GM23338 (cell line): ENCODE results near the gene NKAIN2. TPM values are rescaled to one million over a fixed set of nuclear protein-coding genes. Genes with fewer than 3 reads are reported as not detected.

Source experiments
- ATAC-seq: fragments of 200-7000 bp; cut with Tn5 transposase; 3 replicates; pipeline ENCODE4 v1.9.1; 2020
- DNase-seq: peaks from one replicate; pipeline ENCODE4 v3.0.0-alpha.2; 2015; ENCODE audit warnings: low spot score
- H2AFZ ChIP-seq: fragments of 200-600 bp; sonication (generic); 2 replicates; pipeline ENCODE4 v1.8.0; 2016; ENCODE audit warnings: antibody characterized with exemption, mild to moderate bottlenecking, moderate library complexity
- H3F3A ChIP-seq: fragments of 200-600 bp; sonication (generic); replicated peaks from 2 replicates; pipeline ENCODE4 v1.8.0; 2017; ENCODE audit warnings: antibody characterized with exemption, mixed run types, low read depth
- H3K27ac ChIP-seq: fragments of 200-600 bp; sonication (generic); 2 replicates; pipeline ENCODE4 v1.6.1; 2016; ENCODE audit warnings: low read depth
- H3K27me3 ChIP-seq: fragments of 200-600 bp; sonication (generic); 2 replicates; pipeline ENCODE4 v1.8.0; 2016; ENCODE audit warnings: mild to moderate bottlenecking, mixed run types, moderate library complexity; ENCODE audit not compliant: insufficient read depth
- H3K36me3 ChIP-seq: fragments of 200-600 bp; sonication (generic); 2 replicates; pipeline ENCODE4 v1.8.0; 2016; ENCODE audit warnings: mild to moderate bottlenecking; ENCODE audit not compliant: insufficient read depth
- H3K4me1 ChIP-seq: fragments of 200-600 bp; sonication (generic); 2 replicates; pipeline ENCODE4 v1.8.0; 2016; ENCODE audit warnings: mild to moderate bottlenecking, moderate library complexity; ENCODE audit not compliant: insufficient read depth
- H3K4me2 ChIP-seq: fragments of 200-600 bp; sonication (generic); 2 replicates; pipeline ENCODE4 v1.7.1; 2017; ENCODE audit warnings: mixed run types
- H3K4me3 ChIP-seq: fragments of 200-600 bp; sonication (generic); 2 replicates; pipeline ENCODE4 v1.6.1; 2016; ENCODE audit warnings: mixed run types
- H3K79me2 ChIP-seq: fragments of 200-600 bp; sonication (generic); replicated peaks from 2 replicates; pipeline ENCODE4 v1.8.0; 2017; ENCODE audit warnings: mild to moderate bottlenecking; ENCODE audit not compliant: insufficient read depth
- H3K9me2 ChIP-seq: fragments of 200-600 bp; sonication (generic); 2 replicates; pipeline ENCODE4 v1.8.0; 2017; ENCODE audit not compliant: insufficient read depth
- H4K20me1 ChIP-seq: fragments of 200-600 bp; sonication (generic); replicated peaks from 2 replicates; pipeline ENCODE4 v1.8.0; 2017; ENCODE audit warnings: mild to moderate bottlenecking; ENCODE audit not compliant: insufficient read depth
- H3K27ac Mint-ChIP-seq: 2 replicates; pipeline ENCODE4 v1.8.0; 2020; ENCODE audit warnings: inconsistent platforms, mild to moderate bottlenecking, moderate library complexity, mixed read lengths
- H3K27me3 Mint-ChIP-seq: 3 replicates; pipeline ENCODE4 v1.8.0; 2022; ENCODE audit warnings: low read depth, mild to moderate bottlenecking, moderate library complexity, mixed read lengths, inconsistent platforms; ENCODE audit not compliant: insufficient read depth, poor library complexity
- H3K36me3 Mint-ChIP-seq: 3 replicates; pipeline ENCODE4 v1.8.0; 2021; ENCODE audit warnings: low read depth, mild to moderate bottlenecking, inconsistent platforms, moderate library complexity, mixed read lengths
- H3K4me1 Mint-ChIP-seq: 3 replicates; pipeline ENCODE4 v1.8.0; 2020; ENCODE audit warnings: mild to moderate bottlenecking, inconsistent platforms, mixed read lengths
- H3K4me3 Mint-ChIP-seq: 3 replicates; pipeline ENCODE4 v1.8.0; 2021; ENCODE audit warnings: moderate library complexity, mild to moderate bottlenecking, inconsistent platforms, mixed read lengths
- H3K9me3 Mint-ChIP-seq: 3 replicates; pipeline ENCODE4 v1.8.0; 2020; ENCODE audit warnings: moderate library complexity, mild to moderate bottlenecking, inconsistent platforms, mixed read lengths
- EZH2phosphoT487 ChIP-seq: fragments of 200-600 bp; sonication (generic); IDR thresholded peaks from one replicate; pipeline ENCODE4 v1.8.1; 2018; ENCODE audit warnings: antibody characterized with exemption; ENCODE audit not compliant: unreplicated experiment
- ZNF114 ChIP-seq: fragments of 250-450 bp; sonication (Bioruptor Pico); IDR thresholded peaks from 2 replicates; pipeline ENCODE4 v1.5.0; 2020; ENCODE audit warnings: mild to moderate bottlenecking, moderate library complexity
- ZNF331 ChIP-seq: fragments of 250-450 bp; sonication (Bioruptor Pico); IDR thresholded peaks from 2 replicates; pipeline ENCODE4 v1.5.0; 2020; ENCODE audit warnings: low read depth, mild to moderate bottlenecking, moderate library complexity
- polyA plus RNA-seq: library from polyadenylated mRNA; unstranded; fragments of >200 nt; fragmentation: Nextera tagmentation; extraction: Ambion mirVana; gene quantifications from 2 replicates; pipeline ENCODE4 v1.2.1, GENCODE V29; 2016
- total RNA-seq: library from RNA; depleted of rRNA; stranded (reverse); fragments of >200 nt; shearing (Covaris generic); gene quantifications from 2 replicates; pipeline ENCODE4 v1.2.3, GENCODE V29; 2014
- TF ChIP-seq, protein P1 (sequence below): fragments of 250-450 bp; sonication (Bioruptor Pico); IDR thresholded peaks from 2 replicates; pipeline ENCODE4 v1.5.0; 2020; ENCODE audit warnings: mild to moderate bottlenecking, moderate library complexity

Gene NKAIN2
- total and polyA plus RNA-seq, 2 experiments from 2014 or later: 0.39 to 1.1 TPM

DNA sequence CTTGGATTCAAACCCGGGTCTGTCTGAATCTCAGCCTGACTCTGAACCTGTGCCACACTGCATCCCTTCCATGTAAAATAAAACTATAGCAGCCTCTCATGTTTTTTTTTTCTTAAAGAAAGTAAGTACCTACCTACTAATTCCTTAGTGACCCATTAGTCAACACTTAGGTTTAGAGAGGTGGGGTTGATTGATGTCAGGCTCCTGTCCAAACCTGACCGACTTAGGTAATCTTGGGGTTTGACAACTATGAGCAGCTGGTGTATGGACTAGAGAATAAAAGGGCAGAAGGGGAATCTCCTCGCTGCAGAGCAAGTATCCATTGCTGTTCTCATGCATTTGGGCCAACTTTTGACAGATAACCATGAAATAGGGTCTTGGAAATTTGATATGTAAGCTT is 6.5 kb downstream of the NKAIN2 start:
- DNase-seq: no peak
- Mint-ChIP-seq H3K9me3 (no peaks in the 10 kb centered on the region), H3K36me3 (no peaks in the 10 kb centered on the region), H3K4me1 (peaks cover 9% of the 10 kb centered on the region; the same call in 1 of the 3 replicates), H3K27ac (no peak overlapping the region), H3K27me3 (peaks cover 3% of the 10 kb centered on the region), H3K4me3 (no peak overlapping the region)
- no peak overlapping the region for H2AFZ ChIP-seq
- peaks cover 17% of the 10 kb centered on the region for H3K27me3 ChIP-seq
- no peak for ATAC-seq
- no peak overlapping the region for H3K27ac ChIP-seq
- no peaks in the 10 kb centered on the region for H3K36me3 ChIP-seq
- H3K4me2 ChIP-seq: no peak overlapping the region
- no peaks in the 10 kb centered on the region for H3K79me2 ChIP-seq
- no peak for TF ChIP-seq EZH2phosphoT487
- H3K4me3 ChIP-seq: no peak overlapping the region
- H3F3A ChIP-seq: no peaks in the 10 kb centered on the region
- H4K20me1 ChIP-seq: no peaks in the 10 kb centered on the region
- no peaks in the 10 kb centered on the region for H3K9me2 ChIP-seq
- no peaks in the 10 kb centered on the region; the same call in 1 of the 2 replicates for H3K4me1 ChIP-seq

DNA sequence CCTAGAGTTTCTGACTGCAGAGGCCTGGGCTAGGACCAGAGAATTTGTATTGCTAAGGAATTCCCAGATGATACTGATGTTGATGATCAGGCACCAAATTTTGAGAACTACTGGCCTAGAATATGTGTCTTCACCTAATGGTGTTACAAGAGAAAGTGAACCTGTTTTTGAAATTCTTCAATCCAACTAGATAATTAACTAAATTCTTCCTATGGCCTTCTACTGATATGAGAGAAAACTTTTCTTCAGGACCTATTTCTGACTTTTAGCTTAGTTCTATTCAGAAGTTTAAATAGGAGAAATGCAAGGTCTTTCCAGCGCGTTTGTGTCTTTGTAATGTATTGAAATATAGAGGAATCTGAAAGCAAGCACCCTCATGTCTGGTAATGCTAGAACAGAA is 7.3 kb downstream of the NKAIN2 start:
- Histone ChIP-seq H3K36me3 (no peaks in the 10 kb centered on the region), H2AFZ (no peak overlapping the region), H4K20me1 (no peaks in the 10 kb centered on the region), H3K4me2 (no peak overlapping the region), H3F3A (no peaks in the 10 kb centered on the region), H3K27me3 (peaks cover 9% of the 10 kb centered on the region), H3K79me2 (no peaks in the 10 kb centered on the region), H3K9me2 (no peaks in the 10 kb centered on the region), H3K4me3 (no peak overlapping the region), H3K4me1 (no peaks in the 10 kb centered on the region; the same call in 1 of the 2 replicates), H3K27ac (no peak overlapping the region)
- Mint-ChIP-seq H3K27me3 (no peaks in the 10 kb centered on the region), H3K27ac (no peak overlapping the region), H3K4me1 (peaks cover 9% of the 10 kb centered on the region; the same call in 1 of the 3 replicates), H3K36me3 (no peaks in the 10 kb centered on the region), H3K4me3 (no peak overlapping the region), H3K9me3 (no peaks in the 10 kb centered on the region)
- TF ChIP-seq EZH2phosphoT487: no peak
- TF ChIP-seq, protein P1, sequence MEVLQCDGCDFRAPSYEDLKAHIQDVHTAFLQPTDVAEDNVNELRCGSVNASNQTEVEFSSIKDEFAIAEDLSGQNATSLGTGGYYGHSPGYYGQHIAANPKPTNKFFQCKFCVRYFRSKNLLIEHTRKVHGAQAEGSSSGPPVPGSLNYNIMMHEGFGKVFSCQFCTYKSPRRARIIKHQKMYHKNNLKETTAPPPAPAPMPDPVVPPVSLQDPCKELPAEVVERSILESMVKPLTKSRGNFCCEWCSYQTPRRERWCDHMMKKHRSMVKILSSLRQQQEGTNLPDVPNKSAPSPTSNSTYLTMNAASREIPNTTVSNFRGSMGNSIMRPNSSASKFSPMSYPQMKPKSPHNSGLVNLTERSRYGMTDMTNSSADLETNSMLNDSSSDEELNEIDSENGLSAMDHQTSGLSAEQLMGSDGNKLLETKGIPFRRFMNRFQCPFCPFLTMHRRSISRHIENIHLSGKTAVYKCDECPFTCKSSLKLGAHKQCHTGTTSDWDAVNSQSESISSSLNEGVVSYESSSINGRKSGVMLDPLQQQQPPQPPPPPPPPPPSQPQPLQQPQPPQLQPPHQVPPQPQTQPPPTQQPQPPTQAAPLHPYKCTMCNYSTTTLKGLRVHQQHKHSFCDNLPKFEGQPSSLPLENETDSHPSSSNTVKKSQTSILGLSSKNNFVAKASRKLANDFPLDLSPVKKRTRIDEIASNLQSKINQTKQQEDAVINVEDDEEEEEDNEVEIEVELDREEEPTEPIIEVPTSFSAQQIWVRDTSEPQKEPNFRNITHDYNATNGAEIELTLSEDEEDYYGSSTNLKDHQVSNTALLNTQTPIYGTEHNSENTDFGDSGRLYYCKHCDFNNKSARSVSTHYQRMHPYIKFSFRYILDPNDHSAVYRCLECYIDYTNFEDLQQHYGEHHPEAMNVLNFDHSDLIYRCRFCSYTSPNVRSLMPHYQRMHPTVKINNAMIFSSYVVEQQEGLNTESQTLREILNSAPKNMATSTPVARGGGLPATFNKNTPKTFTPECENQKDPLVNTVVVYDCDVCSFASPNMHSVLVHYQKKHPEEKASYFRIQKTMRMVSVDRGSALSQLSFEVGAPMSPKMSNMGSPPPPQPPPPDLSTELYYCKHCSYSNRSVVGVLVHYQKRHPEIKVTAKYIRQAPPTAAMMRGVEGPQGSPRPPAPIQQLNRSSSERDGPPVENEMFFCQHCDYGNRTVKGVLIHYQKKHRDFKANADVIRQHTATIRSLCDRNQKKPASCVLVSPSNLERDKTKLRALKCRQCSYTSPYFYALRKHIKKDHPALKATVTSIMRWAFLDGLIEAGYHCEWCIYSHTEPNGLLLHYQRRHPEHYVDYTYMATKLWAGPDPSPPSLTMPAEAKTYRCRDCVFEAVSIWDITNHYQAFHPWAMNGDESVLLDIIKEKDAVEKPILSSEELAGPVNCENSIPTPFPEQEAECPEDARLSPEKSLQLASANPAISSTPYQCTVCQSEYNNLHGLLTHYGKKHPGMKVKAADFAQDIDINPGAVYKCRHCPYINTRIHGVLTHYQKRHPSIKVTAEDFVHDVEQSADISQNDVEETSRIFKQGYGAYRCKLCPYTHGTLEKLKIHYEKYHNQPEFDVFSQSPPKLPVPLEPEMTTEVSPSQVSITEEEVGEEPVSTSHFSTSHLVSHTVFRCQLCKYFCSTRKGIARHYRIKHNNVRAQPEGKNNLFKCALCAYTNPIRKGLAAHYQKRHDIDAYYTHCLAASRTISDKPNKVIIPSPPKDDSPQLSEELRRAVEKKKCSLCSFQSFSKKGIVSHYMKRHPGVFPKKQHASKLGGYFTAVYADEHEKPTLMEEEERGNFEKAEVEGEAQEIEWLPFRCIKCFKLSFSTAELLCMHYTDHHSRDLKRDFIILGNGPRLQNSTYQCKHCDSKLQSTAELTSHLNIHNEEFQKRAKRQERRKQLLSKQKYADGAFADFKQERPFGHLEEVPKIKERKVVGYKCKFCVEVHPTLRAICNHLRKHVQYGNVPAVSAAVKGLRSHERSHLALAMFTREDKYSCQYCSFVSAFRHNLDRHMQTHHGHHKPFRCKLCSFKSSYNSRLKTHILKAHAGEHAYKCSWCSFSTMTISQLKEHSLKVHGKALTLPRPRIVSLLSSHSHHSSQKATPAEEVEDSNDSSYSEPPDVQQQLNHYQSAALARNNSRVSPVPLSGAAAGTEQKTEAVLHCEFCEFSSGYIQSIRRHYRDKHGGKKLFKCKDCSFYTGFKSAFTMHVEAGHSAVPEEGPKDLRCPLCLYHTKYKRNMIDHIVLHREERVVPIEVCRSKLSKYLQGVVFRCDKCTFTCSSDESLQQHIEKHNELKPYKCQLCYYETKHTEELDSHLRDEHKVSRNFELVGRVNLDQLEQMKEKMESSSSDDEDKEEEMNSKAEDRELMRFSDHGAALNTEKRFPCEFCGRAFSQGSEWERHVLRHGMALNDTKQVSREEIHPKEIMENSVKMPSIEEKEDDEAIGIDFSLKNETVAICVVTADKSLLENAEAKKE: no peak
- TF ChIP-seq ZNF114 (CRISPR knock-in tag): no peak
- no peak for TF ChIP-seq ZNF331 (CRISPR knock-in tag)
- DNase-seq (no peak), ATAC-seq (no peak)
